T47D (cell line): ENCODE measurements around the gene MAP1LC3B.
"Not testable (repeated sequence)": the region's sequence is repeated elsewhere in the genome, so short reads cannot be mapped to it uniquely, and the experiment has no call there.

ENCODE experiments used
- DNase-seq, 2 experiments: peaks; one replicate each; pipeline versions ENCODE4 v3.0.0 to v3.0.0-alpha.2; 2011 to 2012; ENCODE audit warnings: low read depth in 1 of 2, low spot score in 1 of 2
- JUND ChIP-seq: IDR thresholded peaks from 2 replicates; pipeline ENCODE4 v1.6.1; 2012; ENCODE audit warnings: low read depth
- in situ Hi-C: cut with HindIII; loops from 2 replicates; pipeline ENCODE4 v1.10.0; 2016; ENCODE audit warnings: low sequenced_read_pairs, low pct_unique_long_range_greater_than_20kb

The MAP1LC3B gene

GRCh38 chr16:87350681-87351319, 41.3 kb upstream of the MAP1LC3B start:
- no peak for DNase-seq
- in situ Hi-C loops = no loop called here

GRCh38 chr16:87351320-87351698, 40.8 kb upstream of the MAP1LC3B start:
- no peak for DNase-seq
- in situ Hi-C loops = no loop called here
- no peak for TF ChIP-seq JUND

More at GRCh38 chr16:87350681-87351319, 41.3 kb upstream of the MAP1LC3B start:
- TF ChIP-seq JUND = no peak

GRCh38 chr16:87352818-87353217, 39.3 kb upstream of the MAP1LC3B start:
- no peak for TF ChIP-seq JUND
- in situ Hi-C loops = no loop called here
- DNase-seq = no peak

DNA sequence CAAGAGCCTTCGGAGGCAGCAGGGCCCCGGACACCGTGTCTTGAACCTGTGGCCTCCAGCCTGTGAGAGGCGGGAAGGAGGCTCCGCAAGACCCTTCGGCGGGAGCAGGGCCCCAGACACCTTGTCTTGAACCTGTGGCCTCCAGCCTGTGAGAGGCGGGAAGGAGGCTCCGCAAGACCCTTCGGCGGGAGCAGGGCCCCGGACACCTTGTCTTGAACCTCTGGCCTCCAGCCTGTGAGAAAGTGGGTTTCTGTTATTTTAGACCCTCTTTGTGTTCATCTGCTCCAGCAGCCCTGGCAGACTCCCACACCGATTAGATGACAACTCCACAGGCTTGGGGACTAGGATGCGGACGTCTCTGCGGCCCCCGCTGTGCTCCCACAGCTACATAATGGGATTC, 38.5 kb upstream of the MAP1LC3B start:
- in situ Hi-C loops = no loop called here
- no peak for TF ChIP-seq JUND
- no peak for DNase-seq

DNA sequence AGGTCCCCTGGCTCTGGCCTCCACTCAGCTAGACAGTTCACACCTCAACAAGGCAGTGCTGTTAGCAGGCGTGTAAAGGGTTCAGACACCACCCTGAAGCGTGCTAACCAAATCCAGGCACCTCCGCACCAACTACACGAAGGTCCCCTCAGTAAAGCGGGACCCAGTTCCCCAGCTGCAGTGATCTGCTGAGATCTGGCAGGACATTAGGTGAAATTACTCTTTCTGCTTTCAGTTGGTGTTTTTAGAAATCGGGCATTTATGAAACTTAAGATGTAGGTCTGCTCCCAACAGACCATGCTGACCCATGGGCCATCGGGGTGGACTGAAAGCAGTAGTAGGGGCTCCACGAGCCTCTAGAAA, 35.7 kb upstream of the MAP1LC3B start:
- DNase-seq = no peak
- in situ Hi-C loops = no loop called here
- TF ChIP-seq JUND = no peak

- DNase-seq = no peak
- in situ Hi-C loops = no loop called here
- TF ChIP-seq JUND = no peak
Measured at GRCh38 chr16:87358250-87358649, 33.9 kb upstream of the MAP1LC3B start.

DNA sequence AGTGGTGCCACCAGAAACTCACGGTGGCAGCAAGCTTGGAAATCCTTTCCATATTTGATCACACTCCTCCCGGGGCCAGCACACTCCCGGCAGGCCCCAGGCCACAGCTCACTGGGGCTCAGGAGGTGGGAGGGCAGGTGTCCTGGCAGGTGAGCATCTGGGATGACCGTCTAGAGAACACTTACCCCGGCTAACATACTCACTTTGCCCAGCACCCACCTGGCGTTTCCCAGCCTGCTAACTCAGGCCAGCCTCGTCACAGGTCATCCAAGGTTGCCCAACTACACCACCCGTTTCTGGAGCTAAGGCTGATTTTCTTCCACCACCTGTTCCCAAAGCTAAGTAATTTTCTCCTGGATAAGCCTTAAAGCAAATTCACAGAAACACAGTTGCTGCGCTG, 33.4 kb upstream of the MAP1LC3B start:
- no peak for DNase-seq
- TF ChIP-seq JUND = no peak
- in situ Hi-C loops = no loop called here

GRCh38 chr16:87359121-87359520, 33.0 kb upstream of the MAP1LC3B start:
- no peak for DNase-seq
- no peak for TF ChIP-seq JUND
- in situ Hi-C loops = no loop called here

- no peak for DNase-seq
- in situ Hi-C loops = no loop called here
- no peak for TF ChIP-seq JUND
Measured at GRCh38 chr16:87360862-87361610, 31.1 kb upstream of the MAP1LC3B start.

DNA sequence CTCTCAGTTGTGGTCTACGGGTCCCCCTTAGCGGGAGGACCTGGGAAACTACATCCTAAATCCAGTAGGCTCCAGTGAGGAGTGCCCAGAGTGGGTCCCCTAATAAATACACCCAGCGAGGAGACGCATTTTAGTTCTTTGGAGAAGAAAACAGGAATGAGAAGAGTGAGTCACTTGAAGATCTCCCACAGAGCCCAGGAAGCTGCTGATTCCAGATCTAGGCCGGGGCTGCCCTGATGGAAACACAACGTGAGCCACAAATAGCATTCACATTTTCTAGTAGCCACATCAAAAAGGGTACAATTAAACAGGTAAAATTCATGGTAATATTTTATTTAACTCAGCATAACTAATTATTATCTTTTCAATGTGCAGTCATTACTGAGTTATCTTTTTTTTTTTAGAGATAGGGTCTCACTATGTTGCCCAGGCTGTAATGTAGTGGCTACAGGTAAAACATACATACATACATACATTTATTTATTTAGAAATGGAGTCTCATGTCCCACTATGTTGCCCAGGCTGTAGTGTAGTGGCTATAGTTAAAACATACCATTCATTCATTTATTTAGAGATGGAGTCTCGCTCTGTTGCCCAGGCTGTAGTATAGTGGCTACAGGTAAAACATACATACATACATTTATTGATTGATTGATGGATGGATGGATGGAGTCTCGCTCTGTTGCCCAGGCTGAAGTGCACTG, 30.1 kb upstream of the MAP1LC3B start:
- TF ChIP-seq JUND = no peak
- in situ Hi-C loops = no loop called here
- no peak for DNase-seq

DNA sequence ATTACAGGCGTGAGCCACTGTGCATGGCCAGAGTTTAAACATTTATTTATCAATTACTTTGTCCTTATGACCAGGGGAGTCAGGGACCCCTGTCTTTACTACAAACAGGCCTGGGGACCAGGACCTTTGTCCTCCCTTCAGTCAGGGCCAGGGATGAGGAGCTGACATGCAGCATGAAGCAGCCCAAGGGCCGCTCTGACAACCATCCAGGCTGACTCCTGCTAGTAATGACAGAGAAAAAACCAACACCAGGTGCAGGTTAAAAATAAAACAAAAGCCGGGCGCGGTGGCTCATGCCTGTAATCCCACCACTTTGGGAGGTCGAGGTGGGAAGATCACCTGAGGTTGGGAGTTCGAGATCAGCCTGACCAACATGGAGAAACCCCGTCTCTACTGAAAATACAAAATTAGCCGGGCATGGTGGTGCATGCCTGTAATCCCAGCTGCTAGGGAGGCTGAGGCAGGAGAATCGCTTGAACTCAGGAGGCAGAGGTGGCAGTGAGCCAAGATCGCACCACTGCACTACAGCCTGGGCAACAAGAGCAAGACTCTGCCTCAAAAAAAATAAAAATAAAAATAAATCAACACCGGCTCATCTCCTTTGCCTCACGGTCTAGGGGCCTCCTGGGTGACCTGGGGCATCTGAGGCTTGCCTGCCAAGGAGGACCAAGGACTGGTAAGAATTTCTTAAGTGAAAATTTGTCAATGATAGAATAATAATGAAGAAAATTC, 29.1 kb upstream of the MAP1LC3B start:
- in situ Hi-C loops, DNase-seq: not testable (repeated sequence)

- TF ChIP-seq JUND = no peak
- DNase-seq = no peak
- in situ Hi-C loops = no loop called here
Measured at GRCh38 chr16:87363771-87364455, 28.2 kb upstream of the MAP1LC3B start.
